ENCODE data around the gene CEP192. TPM values are rescaled to one million over a fixed set of nuclear protein-coding genes. Genes with fewer than 3 reads are reported as not detected.

The CEP192 gene
- total RNA-seq, 1 donor from 2014 or later, result 58.7 TPM

GRCh38 chr18:12960853-12961397, 30.2 kb upstream of the CEP192 start:
- peaks cover 25% of the 10 kb centered on the region for H3K36me3 ChIP-seq
- H3K27ac Mint-ChIP-seq, result peak overlapping the region; percentile 76
- no peaks in the 10 kb centered on the region for H3K9me3 ChIP-seq (ENCODE audit: low read depth)

DNA sequence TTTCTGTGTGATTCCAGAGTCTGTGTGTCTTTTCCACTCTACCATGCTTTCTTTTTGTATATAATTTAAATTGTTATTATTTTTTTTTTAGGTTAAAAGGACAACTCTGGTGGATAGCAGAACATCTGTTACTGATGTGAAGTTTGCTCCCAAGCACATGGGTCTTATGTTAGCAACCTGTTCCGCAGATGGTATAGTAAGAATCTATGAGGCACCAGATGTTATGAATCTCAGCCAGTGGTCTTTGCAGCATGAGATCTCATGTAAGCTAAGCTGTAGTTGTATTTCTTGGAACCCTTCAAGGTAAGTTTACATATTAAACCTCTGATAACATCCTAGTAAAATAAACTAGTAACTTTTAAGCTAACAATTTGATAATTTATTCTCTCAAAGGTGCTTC, 28.1 kb upstream of the CEP192 start:
- Histone ChIP-seq H3K9me3 (ENCODE audit: low read depth) (no peaks in the 10 kb centered on the region), H3F3A (ENCODE audit: low read depth) (no peaks in the 10 kb centered on the region), H3K4me3 (no peak overlapping the region), H3K79me2 (ENCODE audit: low read depth) (peaks cover 35% of the 10 kb centered on the region), H3K9ac (no peak overlapping the region), H2AFZ (replicated peaks) (no peak overlapping the region), H3K4me2 (no peak overlapping the region), H3K27ac (no peak overlapping the region), H3K36me3 (peaks cover 25% of the 10 kb centered on the region), H3K4me1 (no peaks in the 10 kb centered on the region), H4K20me1 (ENCODE audit: low read depth) (peaks cover 10% of the 10 kb centered on the region), H3K27me3 (no peaks in the 10 kb centered on the region)
- TF ChIP-seq EZH2 (IDR thresholded peaks at IDR 0.05) (no peak), EZH2phosphoT487 (IDR thresholded peaks at IDR 0.05) (no peak)
- TF ChIP-seq, protein P1, sequence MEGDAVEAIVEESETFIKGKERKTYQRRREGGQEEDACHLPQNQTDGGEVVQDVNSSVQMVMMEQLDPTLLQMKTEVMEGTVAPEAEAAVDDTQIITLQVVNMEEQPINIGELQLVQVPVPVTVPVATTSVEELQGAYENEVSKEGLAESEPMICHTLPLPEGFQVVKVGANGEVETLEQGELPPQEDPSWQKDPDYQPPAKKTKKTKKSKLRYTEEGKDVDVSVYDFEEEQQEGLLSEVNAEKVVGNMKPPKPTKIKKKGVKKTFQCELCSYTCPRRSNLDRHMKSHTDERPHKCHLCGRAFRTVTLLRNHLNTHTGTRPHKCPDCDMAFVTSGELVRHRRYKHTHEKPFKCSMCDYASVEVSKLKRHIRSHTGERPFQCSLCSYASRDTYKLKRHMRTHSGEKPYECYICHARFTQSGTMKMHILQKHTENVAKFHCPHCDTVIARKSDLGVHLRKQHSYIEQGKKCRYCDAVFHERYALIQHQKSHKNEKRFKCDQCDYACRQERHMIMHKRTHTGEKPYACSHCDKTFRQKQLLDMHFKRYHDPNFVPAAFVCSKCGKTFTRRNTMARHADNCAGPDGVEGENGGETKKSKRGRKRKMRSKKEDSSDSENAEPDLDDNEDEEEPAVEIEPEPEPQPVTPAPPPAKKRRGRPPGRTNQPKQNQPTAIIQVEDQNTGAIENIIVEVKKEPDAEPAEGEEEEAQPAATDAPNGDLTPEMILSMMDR (IDR thresholded peaks at IDR 0.05), result no peak
- peaks cover 42% of the 10 kb centered on the region for H3K36me3 Mint-ChIP-seq
- DNase-seq (ENCODE audit: low spot score), result no peak
- H3K27me3 Mint-ChIP-seq (ENCODE audit: insufficient read depth, low read depth), result no peaks in the 10 kb centered on the region
- H3K9me3 Mint-ChIP-seq, result peaks cover 2% of the 10 kb centered on the region
- H3K4me3 Mint-ChIP-seq, result no peak overlapping the region
- no peak overlapping the region for H3K27ac Mint-ChIP-seq
- H3K4me1 Mint-ChIP-seq, result no peaks in the 10 kb centered on the region

More at GRCh38 chr18:12960853-12961397, 30.2 kb upstream of the CEP192 start:
- no peak overlapping the region for H3K27ac ChIP-seq
- H3K4me1 Mint-ChIP-seq, result no peaks in the 10 kb centered on the region
- H4K20me1 ChIP-seq (ENCODE audit: low read depth), result peaks cover 10% of the 10 kb centered on the region
- TF ChIP-seq, protein P1 (IDR thresholded peaks at IDR 0.05), result no peak
- no peak for TF ChIP-seq EZH2phosphoT487 (IDR thresholded peaks at IDR 0.05)
- no peak for TF ChIP-seq EZH2 (IDR thresholded peaks at IDR 0.05)
- H3K27me3 Mint-ChIP-seq (ENCODE audit: insufficient read depth, low read depth), result no peaks in the 10 kb centered on the region
- no peak overlapping the region for H3K4me3 Mint-ChIP-seq
- H3K4me3 ChIP-seq, result no peak overlapping the region
- H3K4me2 ChIP-seq, result no peak overlapping the region
- H3K27me3 ChIP-seq, result no peaks in the 10 kb centered on the region
- peaks cover 37% of the 10 kb centered on the region for H3K79me2 ChIP-seq (ENCODE audit: low read depth)
- peaks cover 2% of the 10 kb centered on the region for H3K9me3 Mint-ChIP-seq
- DNase-seq (ENCODE audit: low spot score), result no peak
- H3K36me3 Mint-ChIP-seq, result peaks cover 40% of the 10 kb centered on the region
- no peak overlapping the region for H3K9ac ChIP-seq
- no peak overlapping the region for H2AFZ ChIP-seq (replicated peaks)
- no peaks in the 10 kb centered on the region for H3K4me1 ChIP-seq
- H3F3A ChIP-seq (ENCODE audit: low read depth), result no peaks in the 10 kb centered on the region

GRCh38 chr18:12968115-12968514, 23.0 kb upstream of the CEP192 start:
- Mint-ChIP-seq H3K27me3 (ENCODE audit: insufficient read depth, low read depth) (no peaks in the 10 kb centered on the region), H3K4me1 (no peaks in the 10 kb centered on the region), H3K27ac (no peak overlapping the region), H3K9me3 (no peaks in the 10 kb centered on the region), H3K36me3 (peaks cover 48% of the 10 kb centered on the region), H3K4me3 (no peak overlapping the region)
- Histone ChIP-seq H3K36me3 (peaks cover 27% of the 10 kb centered on the region), H3K79me2 (ENCODE audit: low read depth) (peaks cover 8% of the 10 kb centered on the region), H3K4me2 (no peak overlapping the region), H3K27me3 (no peaks in the 10 kb centered on the region), H3K4me3 (no peak overlapping the region), H4K20me1 (ENCODE audit: low read depth) (no peaks in the 10 kb centered on the region), H3K4me1 (no peaks in the 10 kb centered on the region), H3F3A (ENCODE audit: low read depth) (no peaks in the 10 kb centered on the region), H3K27ac (no peak overlapping the region), H2AFZ (replicated peaks) (no peak overlapping the region), H3K9ac (no peak overlapping the region), H3K9me3 (ENCODE audit: low read depth) (no peaks in the 10 kb centered on the region)
- DNase-seq (ENCODE audit: low spot score), result no peak
- no peak for TF ChIP-seq EZH2 (IDR thresholded peaks at IDR 0.05)

GRCh38 chr18:12968619-12969018, 22.5 kb upstream of the CEP192 start:
- Histone ChIP-seq H3F3A (ENCODE audit: low read depth) (no peaks in the 10 kb centered on the region), H3K9ac (no peak overlapping the region), H4K20me1 (ENCODE audit: low read depth) (no peaks in the 10 kb centered on the region), H2AFZ (replicated peaks) (no peak overlapping the region), H3K4me2 (no peak overlapping the region), H3K4me3 (no peak overlapping the region), H3K9me3 (ENCODE audit: low read depth) (no peaks in the 10 kb centered on the region), H3K79me2 (ENCODE audit: low read depth) (peaks cover 8% of the 10 kb centered on the region), H3K27ac (no peak overlapping the region), H3K36me3 (peaks cover 22% of the 10 kb centered on the region), H3K4me1 (no peaks in the 10 kb centered on the region), H3K27me3 (no peaks in the 10 kb centered on the region)
- no peak for DNase-seq (ENCODE audit: low spot score)
- Mint-ChIP-seq H3K4me3 (no peak overlapping the region), H3K36me3 (peaks cover 45% of the 10 kb centered on the region), H3K9me3 (no peaks in the 10 kb centered on the region), H3K27ac (no peak overlapping the region), H3K27me3 (ENCODE audit: insufficient read depth, low read depth) (no peaks in the 10 kb centered on the region), H3K4me1 (no peaks in the 10 kb centered on the region)
- no peak for TF ChIP-seq EZH2phosphoT487 (IDR thresholded peaks at IDR 0.05)
- no peak for TF ChIP-seq EZH2 (IDR thresholded peaks at IDR 0.05)
- TF ChIP-seq, protein P1 (IDR thresholded peaks at IDR 0.05), result no peak
